Measurements from ENCODE around the gene MRM2. TPM values are rescaled to one million over a fixed set of nuclear protein-coding genes. Genes with fewer than 3 reads are reported as not detected.

The MRM2 gene
- polyA plus RNA-seq, 1 donor from 2014 or later, result 21.4 TPM

- H3K4me3 ChIP-seq (ENCODE audit: low read length), result no peak overlapping the region
- TF ChIP-seq MXI1 (conservative IDR thresholded peaks at IDR 0.05; ENCODE audit: poor library complexity, severe bottlenecking), result no peak
- TF ChIP-seq POLR2AphosphoS5 (IDR thresholded peaks at IDR 0.05), result no peak
- no peak for TF ChIP-seq EZH2 (IDR thresholded peaks at IDR 0.05; ENCODE audit: borderline replicate concordance, insufficient read depth, low read length, poor library complexity, severe bottlenecking)
- no peak for TF ChIP-seq RAD21 (conservative IDR thresholded peaks at IDR 0.05)
- TF ChIP-seq CTCF (IDR thresholded peaks at IDR 0.05; ENCODE audit: poor library complexity, severe bottlenecking), result no peak
- TF ChIP-seq EP300 (conservative IDR thresholded peaks at IDR 0.05; ENCODE audit: poor library complexity, severe bottlenecking), result no peak
- TF ChIP-seq REST (IDR thresholded peaks at IDR 0.05; ENCODE audit: borderline replicate concordance), result no peak
- no peak for TF ChIP-seq SMC3 (conservative IDR thresholded peaks at IDR 0.05; ENCODE audit: poor library complexity)
- no peak for TF ChIP-seq TAF1 (IDR thresholded peaks at IDR 0.05; ENCODE audit: low read depth)
- H3K4me2 ChIP-seq (ENCODE audit: low read length), result no peak overlapping the region
These were observed 40.2 kb downstream of the MRM2 start for GRCh38 chr7:2201686-2202360.

GRCh38 chr7:2201128-2201527 is 40.9 kb downstream of the MRM2 start:
- Histone ChIP-seq H3K9ac (ENCODE audit: low read length) (no peak overlapping the region), H2AFZ (ENCODE audit: low read depth, low read length) (no peak overlapping the region), H3K9me3 (ENCODE audit: low read length) (no peaks in the 10 kb centered on the region), H3K4me3 (ENCODE audit: low read length) (no peak overlapping the region), H3K27me3 (ENCODE audit: insufficient read depth, low read depth, low read length) (no peaks in the 10 kb centered on the region), H3K4me2 (ENCODE audit: low read length) (no peak overlapping the region), H3F3A (ENCODE audit: insufficient read depth, low read length, poor library complexity, severe bottlenecking) (no peaks in the 10 kb centered on the region), H3K36me3 (ENCODE audit: insufficient read depth, low read length) (no peaks in the 10 kb centered on the region), H3K79me2 (replicated peaks; ENCODE audit: insufficient read depth, low read length) (no peaks in the 10 kb centered on the region), H3K27ac (ENCODE audit: low read length) (no peak overlapping the region), H3K9me2 (ENCODE audit: insufficient read depth, low read length) (no peaks in the 10 kb centered on the region), H4K20me1 (ENCODE audit: insufficient read depth) (no peaks in the 10 kb centered on the region)
- TF ChIP-seq CTCF (IDR thresholded peaks at IDR 0.05; ENCODE audit: poor library complexity, severe bottlenecking) (no peak), RAD21 (conservative IDR thresholded peaks at IDR 0.05) (no peak), EZH2 (IDR thresholded peaks at IDR 0.05; ENCODE audit: borderline replicate concordance, insufficient read depth, low read length, poor library complexity, severe bottlenecking) (no peak), REST (IDR thresholded peaks at IDR 0.05; ENCODE audit: borderline replicate concordance) (no peak), MXI1 (conservative IDR thresholded peaks at IDR 0.05; ENCODE audit: poor library complexity, severe bottlenecking) (no peak), EP300 (conservative IDR thresholded peaks at IDR 0.05; ENCODE audit: poor library complexity, severe bottlenecking) (no peak), POLR2AphosphoS5 (IDR thresholded peaks at IDR 0.05) (no peak)

More at GRCh38 chr7:2201686-2202360, 40.2 kb downstream of the MRM2 start:
- Histone ChIP-seq H3K27me3 (ENCODE audit: insufficient read depth, low read depth, low read length) (no peaks in the 10 kb centered on the region), H3F3A (ENCODE audit: insufficient read depth, low read length, poor library complexity, severe bottlenecking) (no peaks in the 10 kb centered on the region), H4K20me1 (ENCODE audit: insufficient read depth) (no peaks in the 10 kb centered on the region), H2AFZ (ENCODE audit: low read depth, low read length) (no peak overlapping the region), H3K9ac (ENCODE audit: low read length) (no peak overlapping the region), H3K9me3 (ENCODE audit: low read length) (no peaks in the 10 kb centered on the region), H3K9me2 (ENCODE audit: insufficient read depth, low read length) (no peaks in the 10 kb centered on the region), H3K79me2 (replicated peaks; ENCODE audit: insufficient read depth, low read length) (no peaks in the 10 kb centered on the region), H3K36me3 (ENCODE audit: insufficient read depth, low read length) (no peaks in the 10 kb centered on the region), H3K27ac (ENCODE audit: low read length) (no peak overlapping the region)
